ENCODE measurements around the gene TBCD.
"Not testable (repeated sequence)": the region's sequence is repeated elsewhere in the genome, so short reads cannot be mapped to it uniquely, and the experiment has no call there.

TBCD gene

GRCh38 chr17:82948957-82949356 is 197.1 kb downstream of the TBCD start:
- no peak for TF ChIP-seq CTCF (IDR thresholded peaks at IDR 0.05; ENCODE audit: borderline replicate concordance, control extremely low read depth, extremely low read depth, insufficient read depth, missing control alignments)
- in situ Hi-C loops (cut with MboI; ENCODE audit: low sequenced_read_pairs, unreplicated experiment) = no loop called here
- DNase-seq (ENCODE audit: low spot score) = no peak

GRCh38 chr17:82949361-82949760 is 197.5 kb downstream of the TBCD start:
- in situ Hi-C loops (cut with MboI; ENCODE audit: low sequenced_read_pairs, unreplicated experiment) = no loop called here
- DNase-seq (ENCODE audit: low spot score) = no peak
- no peak for TF ChIP-seq CTCF (IDR thresholded peaks at IDR 0.05; ENCODE audit: borderline replicate concordance, control extremely low read depth, extremely low read depth, insufficient read depth, missing control alignments)

GRCh38 chr17:82949984-82950383 is 198.1 kb downstream of the TBCD start:
- no peak for TF ChIP-seq CTCF (IDR thresholded peaks at IDR 0.05; ENCODE audit: borderline replicate concordance, control extremely low read depth, extremely low read depth, insufficient read depth, missing control alignments)
- in situ Hi-C loops (cut with MboI; ENCODE audit: low sequenced_read_pairs, unreplicated experiment) = no loop called here
- no peak for DNase-seq (ENCODE audit: low spot score)

- DNase-seq (ENCODE audit: low spot score) = no peak
Observed at GRCh38 chr17:82950525-82951102, 198.7 kb downstream of the TBCD start.

GRCh38 chr17:82952019-82952418 is 200.2 kb downstream of the TBCD start:
- DNase-seq (ENCODE audit: low spot score) = no peak
- TF ChIP-seq CTCF (IDR thresholded peaks at IDR 0.05; ENCODE audit: borderline replicate concordance, control extremely low read depth, extremely low read depth, insufficient read depth, missing control alignments) = no peak
- in situ Hi-C loops (cut with MboI; ENCODE audit: low sequenced_read_pairs, unreplicated experiment) = no loop called here

More at GRCh38 chr17:82950525-82951102, 198.7 kb downstream of the TBCD start:
- TF ChIP-seq CTCF (IDR thresholded peaks at IDR 0.05; ENCODE audit: borderline replicate concordance, control extremely low read depth, extremely low read depth, insufficient read depth, missing control alignments) = no peak
- in situ Hi-C loops (cut with MboI; ENCODE audit: low sequenced_read_pairs, unreplicated experiment) = no loop called here

GRCh38 chr17:82955106-82955505 is 203.2 kb downstream of the TBCD start:
- DNase-seq (ENCODE audit: low spot score); in situ Hi-C loops (cut with MboI; ENCODE audit: low sequenced_read_pairs, unreplicated experiment): not testable (repeated sequence)

GRCh38 chr17:82955627-82956026 is 203.8 kb downstream of the TBCD start:
- DNase-seq (ENCODE audit: low spot score); in situ Hi-C loops (cut with MboI; ENCODE audit: low sequenced_read_pairs, unreplicated experiment): not testable (repeated sequence)

- no peak for TF ChIP-seq CTCF (IDR thresholded peaks at IDR 0.05; ENCODE audit: borderline replicate concordance, control extremely low read depth, extremely low read depth, insufficient read depth, missing control alignments)
- in situ Hi-C loops (cut with MboI; ENCODE audit: low sequenced_read_pairs, unreplicated experiment) = no loop called here
- no peak for DNase-seq (ENCODE audit: low spot score)
Observed at GRCh38 chr17:82956146-82956725, 204.4 kb downstream of the TBCD start.

Data from GM13976 (cell line).